GM19238 (cell line): Measurements from ENCODE around the gene WWC1.
"Not testable (repeated sequence)": the region's sequence is repeated elsewhere in the genome, so short reads cannot be mapped to it uniquely, and the experiment has no call there.

Experiments
- DNase-seq: peaks from one replicate; pipeline ENCODE4 v3.0.0; 2011; ENCODE audit warnings: low spot score; ENCODE audit not compliant: insufficient read length

The WWC1 gene

DNA sequence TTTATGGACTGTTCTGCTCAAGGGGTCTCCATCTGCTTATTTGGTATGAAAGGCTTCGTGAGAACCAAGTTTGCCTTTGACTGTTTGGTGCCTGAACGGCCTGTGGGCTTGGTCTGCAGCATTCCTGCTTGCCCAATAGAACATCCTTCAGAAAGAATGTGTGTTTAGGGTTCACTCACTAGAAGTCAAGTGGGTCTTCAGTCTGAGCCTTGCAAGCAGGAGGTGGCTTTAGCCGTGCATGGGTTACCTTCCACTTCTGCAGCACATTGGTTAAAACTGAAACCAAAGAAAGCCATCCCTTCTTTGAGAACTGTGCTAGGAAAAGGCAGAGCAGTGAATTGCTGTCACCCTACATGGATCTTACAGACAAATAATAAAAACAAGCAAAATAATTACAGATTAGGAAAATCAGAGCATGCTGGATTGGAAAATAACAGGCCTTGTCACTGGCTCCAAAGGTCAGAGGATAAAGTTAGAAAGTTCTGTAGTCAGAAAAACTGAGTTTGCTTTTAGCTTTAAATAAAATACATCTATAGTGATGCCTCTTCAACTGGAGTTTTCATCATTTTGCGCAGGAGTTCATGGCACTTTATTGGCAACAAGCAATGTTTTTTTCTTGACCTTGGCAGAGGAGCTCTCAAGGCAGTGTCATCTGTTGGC is 16.6 kb downstream of the WWC1 start:
- DNase-seq = no peak

GRCh38 chr5:168308976-168309598 is 17.6 kb downstream of the WWC1 start:
- no peak for DNase-seq

- DNase-seq = not testable (repeated sequence)
Observed at GRCh38 chr5:168310541-168310940, 19.1 kb downstream of the WWC1 start.

GRCh38 chr5:168311061-168311566 is 19.7 kb downstream of the WWC1 start:
- DNase-seq = no peak

GRCh38 chr5:168312606-168313295 is 21.3 kb downstream of the WWC1 start:
- DNase-seq = no peak

DNA sequence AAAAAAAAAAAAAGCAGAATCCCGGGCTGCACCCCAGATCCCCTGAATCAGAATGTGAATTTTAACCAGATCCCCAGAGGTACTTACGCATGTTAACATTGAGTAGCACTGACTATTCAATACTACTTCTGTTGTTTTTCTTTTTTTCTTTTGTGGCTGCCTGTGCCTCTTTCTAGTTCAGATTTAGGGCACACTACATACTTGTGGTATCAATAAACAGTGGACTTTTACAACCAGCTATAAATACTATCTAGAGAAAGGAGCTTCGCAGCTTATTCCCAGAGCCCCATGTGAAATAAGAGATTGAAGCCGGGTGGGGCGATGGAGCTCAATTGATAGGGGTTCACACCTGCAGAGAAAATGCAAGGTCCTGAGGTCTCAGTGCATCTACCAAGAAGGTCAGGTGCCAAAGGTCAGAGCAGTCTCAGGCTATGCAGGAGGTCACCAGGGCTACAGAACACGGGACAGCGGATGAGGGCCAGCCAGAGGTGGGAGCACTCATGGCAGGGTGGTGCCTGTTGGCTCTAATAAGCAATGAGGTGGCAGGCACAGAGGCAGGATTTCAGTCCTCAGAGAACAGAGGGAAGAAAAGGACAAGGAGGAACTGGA is 22.3 kb downstream of the WWC1 start:
- DNase-seq = no peak

- DNase-seq = no peak
Observed at GRCh38 chr5:168314735-168315411, 23.4 kb downstream of the WWC1 start.

- DNase-seq = no peak
Observed at GRCh38 chr5:168315416-168316138, 24.1 kb downstream of the WWC1 start.

DNA sequence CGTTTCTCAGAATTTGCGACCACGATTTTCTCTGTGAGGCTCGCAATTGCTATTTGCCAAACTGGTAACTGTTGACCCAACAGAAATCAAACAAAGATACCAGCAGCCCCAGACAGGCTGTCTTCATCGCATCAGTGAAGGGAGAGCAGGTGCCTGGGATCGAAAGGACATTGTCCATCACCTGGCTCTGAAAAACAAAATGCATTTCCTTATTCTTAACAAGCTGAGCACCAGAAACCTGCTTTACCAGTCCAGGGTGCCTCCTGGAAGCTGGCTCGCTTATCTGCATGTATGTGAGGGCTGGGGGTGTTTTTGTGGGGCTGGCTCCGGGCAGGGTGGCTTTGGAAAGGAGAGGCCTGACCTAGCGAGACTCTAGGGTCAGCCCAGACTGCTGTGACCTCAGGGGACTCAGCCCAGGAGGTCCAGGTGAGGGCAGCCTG is 24.7 kb downstream of the WWC1 start:
- DNase-seq = no peak

DNA sequence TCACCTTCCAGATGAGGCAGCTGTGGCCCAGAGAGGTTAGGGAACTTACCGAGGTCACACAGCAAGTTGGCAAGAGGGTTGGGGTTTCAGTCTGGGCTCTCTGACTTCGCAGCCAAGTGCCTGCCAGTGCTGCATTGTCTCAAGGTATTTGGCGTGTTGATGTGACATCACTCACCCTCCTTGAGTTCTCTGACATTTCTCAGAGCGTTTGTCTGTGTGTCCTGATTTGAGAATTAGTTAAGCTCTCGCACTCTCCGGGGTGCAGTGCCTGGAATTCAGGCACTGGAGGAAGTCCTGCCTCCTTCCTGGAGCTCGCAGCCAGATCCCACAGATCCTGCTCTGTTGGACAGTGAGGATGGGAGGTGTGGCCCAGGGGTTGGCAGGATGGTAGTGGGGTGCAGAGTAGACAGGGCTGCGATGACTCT is 25.7 kb downstream of the WWC1 start:
- no peak for DNase-seq

- no peak for DNase-seq
Observed at GRCh38 chr5:168317521-168318147, 26.2 kb downstream of the WWC1 start.

DNA sequence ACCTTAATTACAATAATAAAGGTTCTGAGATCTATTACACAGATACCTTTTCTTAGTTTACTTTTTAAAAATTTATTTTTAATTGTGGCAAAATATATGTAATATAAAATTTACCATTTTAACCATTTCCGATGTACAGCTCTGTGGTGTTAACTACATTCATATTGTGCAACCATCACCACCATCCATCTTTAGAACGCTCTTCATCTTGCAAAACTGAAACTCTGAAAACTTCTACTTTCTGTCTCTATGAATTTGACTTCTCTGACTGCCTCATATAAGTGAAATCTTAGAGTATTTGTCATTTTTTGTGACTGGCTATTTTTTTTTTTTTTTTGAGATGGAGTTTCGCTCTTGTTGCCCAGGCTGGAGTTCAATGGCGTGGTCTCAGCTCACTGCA is 26.8 kb downstream of the WWC1 start:
- DNase-seq = no peak

- DNase-seq = no peak
Observed at GRCh38 chr5:168319774-168320173, 28.3 kb downstream of the WWC1 start.

GRCh38 chr5:168320805-168321204 is 29.4 kb downstream of the WWC1 start:
- no peak for DNase-seq

- DNase-seq = no peak
Observed at GRCh38 chr5:168324859-168325630, 33.6 kb downstream of the WWC1 start.

DNA sequence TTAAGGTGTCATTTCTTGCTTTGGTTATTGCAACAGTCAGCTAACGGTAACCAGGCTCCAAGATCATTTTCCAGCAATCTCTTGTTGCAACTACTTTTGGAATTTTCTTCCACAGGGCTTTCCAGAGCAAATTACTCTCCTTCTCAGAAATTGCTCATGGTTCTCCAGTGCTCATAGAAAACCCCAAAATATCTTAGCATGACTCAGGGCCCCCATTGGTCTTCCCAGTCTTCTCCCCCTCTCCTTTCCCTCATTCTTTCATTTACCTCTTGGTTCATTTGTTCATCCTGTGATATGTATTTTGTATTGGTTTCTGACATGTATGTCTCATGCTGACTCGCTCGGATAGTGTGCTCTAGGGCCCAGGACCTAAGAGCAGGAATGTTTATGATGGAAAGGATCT is 35.6 kb downstream of the WWC1 start:
- DNase-seq = no peak

DNA sequence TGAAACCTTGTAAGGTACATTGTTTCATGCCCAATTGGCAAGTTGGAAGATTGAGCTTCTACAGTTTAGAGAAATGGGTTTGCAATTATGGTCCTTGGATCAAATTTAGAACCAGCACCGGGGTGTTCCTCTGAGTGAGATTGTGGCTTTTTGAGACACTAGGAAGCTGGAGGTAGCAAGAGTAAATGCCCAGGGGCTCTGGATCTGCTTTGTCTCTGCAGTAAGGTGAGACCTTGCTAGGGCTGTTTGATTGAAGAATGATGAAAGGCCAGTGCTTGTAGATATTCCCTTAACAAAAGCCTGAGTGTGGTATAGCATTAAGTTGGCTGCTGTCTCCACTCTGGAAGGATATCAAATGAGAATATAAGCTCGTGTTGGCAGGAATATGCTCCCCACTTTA is 36.0 kb downstream of the WWC1 start:
- no peak for DNase-seq

GRCh38 chr5:168327994-168328393 is 36.5 kb downstream of the WWC1 start:
- DNase-seq = no peak

DNA sequence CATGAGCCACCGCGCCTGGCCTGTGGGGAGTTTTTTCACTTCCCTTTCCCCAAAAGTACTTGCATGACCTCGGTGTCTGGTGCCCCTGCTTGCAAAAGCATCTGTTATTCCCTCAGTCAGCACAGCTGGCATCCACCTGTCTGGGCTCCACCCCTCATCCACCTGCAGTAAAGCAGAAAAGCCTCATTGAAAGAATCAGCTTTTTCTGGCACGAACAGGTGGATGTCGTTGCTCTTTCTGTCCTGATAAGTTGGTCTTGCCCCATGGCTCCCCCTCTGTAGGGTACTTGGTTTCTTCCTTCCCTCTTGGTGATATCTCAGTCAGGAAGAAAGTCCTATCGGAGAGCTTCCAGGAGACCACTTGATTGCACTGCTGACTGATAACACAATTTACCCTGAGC is 37.4 kb downstream of the WWC1 start:
- DNase-seq = peak; percentile 33

GRCh38 chr5:168329302-168329701 is 37.9 kb downstream of the WWC1 start:
- no peak for DNase-seq
